Endodermal cell (in vitro differentiated cells): ENCODE data around the gene C11orf65. TPM values are rescaled to one million over a fixed set of nuclear protein-coding genes. Genes with fewer than 3 reads are reported as not detected.
"Not testable (repeated sequence)": the region's sequence is repeated elsewhere in the genome, so short reads cannot be mapped to it uniquely, and the experiment has no call there.

Experiments used
- DNase-seq: peaks from one replicate; pipeline ENCODE4 v3.0.0-alpha.2; 2017
- H3K27ac ChIP-seq: 2 replicates; pipeline ENCODE4 v1.5.1; 2013; ENCODE audit warnings: mild to moderate bottlenecking, low read depth, low read length, moderate library complexity
- H3K27me3 ChIP-seq: 2 replicates; pipeline ENCODE4 v1.6.1; 2013; ENCODE audit warnings: mild to moderate bottlenecking, low read length, moderate library complexity; ENCODE audit not compliant: insufficient read depth, control insufficient read depth, poor library complexity, severe bottlenecking
- H3K36me3 ChIP-seq: 2 replicates; pipeline ENCODE4 v1.7.0; 2013; ENCODE audit warnings: mild to moderate bottlenecking, low read length, moderate library complexity; ENCODE audit not compliant: control insufficient read depth, insufficient read depth
- H3K4me1 ChIP-seq: one replicate; pipeline ENCODE4 v1.7.0; 2013; ENCODE audit warnings: low read length; ENCODE audit not compliant: control insufficient read depth, insufficient read depth
- H3K4me3 ChIP-seq: 2 replicates; pipeline ENCODE4 v1.5.1; 2013; ENCODE audit warnings: mild to moderate bottlenecking, low read length, moderate library complexity
- H3K9ac ChIP-seq: 2 replicates; pipeline ENCODE4 v1.6.1; 2013; ENCODE audit warnings: mild to moderate bottlenecking, low read length, moderate library complexity; ENCODE audit not compliant: poor library complexity, severe bottlenecking; ENCODE audit errors: extremely low read depth
- H3K9me3 ChIP-seq: 2 replicates; pipeline ENCODE4 v1.6.1; 2013; ENCODE audit warnings: mild to moderate bottlenecking, low read length, moderate library complexity; ENCODE audit not compliant: control insufficient read depth
- H3K27ac Mint-ChIP-seq: 2 replicates; pipeline ENCODE4 v1.8.0; 2020; ENCODE audit warnings: mixed read lengths
- H3K27me3 Mint-ChIP-seq: 2 replicates; pipeline ENCODE4 v1.8.0; 2021; ENCODE audit warnings: mild to moderate bottlenecking, mixed read lengths; ENCODE audit not compliant: insufficient read depth
- H3K36me3 Mint-ChIP-seq: 2 replicates; pipeline ENCODE4 v1.8.0; 2020; ENCODE audit warnings: low read depth, mixed read lengths
- H3K4me1 Mint-ChIP-seq: 2 replicates; pipeline ENCODE4 v1.8.0; 2020; ENCODE audit warnings: mixed read lengths
- H3K4me3 Mint-ChIP-seq: 2 replicates; pipeline ENCODE4 v1.8.0; 2020; ENCODE audit warnings: mild to moderate bottlenecking, moderate library complexity, mixed read lengths
- H3K9me3 Mint-ChIP-seq: 2 replicates; pipeline ENCODE4 v1.8.0; 2020; ENCODE audit warnings: mild to moderate bottlenecking, mixed read lengths
- CTCF ChIP-seq: fragments of 200-600 bp; sonication (generic); conservative IDR thresholded peaks from 2 replicates; pipeline ENCODE4 v1.5.0; 2021; ENCODE audit warnings: antibody characterized with exemption, mild to moderate bottlenecking
- WGBS, 2 experiments: methylation state at CpG; one replicate each; pipeline versions ENCODE4 v1.1.5 to v1.1.7; 2013; ENCODE audit warnings: missing lambda C conversion rate in 2 of 2, mixed read lengths in 1 of 2; ENCODE audit not compliant: insufficient coverage in 1 of 2, insufficient read length in 1 of 2; 5-methylcytosine and 5-hydroxymethylcytosine counted together
- total RNA-seq, 2 donors: library from RNA; stranded (reverse); fragmentation: NEBNext Ultra II Directional in 1 of 2; extraction: Animal tissue kit (Norgen Biotek cat#: 25700) in 1 of 2; gene quantifications; 2 replicates in 1 of 2; 3 replicates in 1 of 2; pipeline ENCODE4 v1.2.1, GENCODE V29; 2021

C11orf65 gene
- total RNA-seq, 2 donors from 2014 or later: 1.3 to 2.8 TPM

GRCh38 chr11:108398439-108398838 lies 68.9 kb downstream of the C11orf65 start:
- H3K4me3 ChIP-seq: no peak overlapping the region
- Mint-ChIP-seq H3K36me3 (no peaks in the 10 kb centered on the region), H3K27me3 (no peaks in the 10 kb centered on the region), H3K27ac (no peak overlapping the region), H3K4me1 (peaks cover 19% of the 10 kb centered on the region), H3K4me3 (no peak overlapping the region), H3K9me3 (no peaks in the 10 kb centered on the region)
- no peaks in the 10 kb centered on the region for H3K4me1 ChIP-seq
- H3K9ac ChIP-seq: no peak overlapping the region
- DNase-seq: no peak
- no peaks in the 10 kb centered on the region for H3K27me3 ChIP-seq
- no peak overlapping the region for H3K27ac ChIP-seq
- 94% methylated on average over 4 to 6 of the region's 6 CpGs for WGBS, 2 experiments
- TF ChIP-seq CTCF: no peak
- no peaks in the 10 kb centered on the region for H3K9me3 ChIP-seq
- no peaks in the 10 kb centered on the region for H3K36me3 ChIP-seq

GRCh38 chr11:108396672-108397071 lies 70.7 kb downstream of the C11orf65 start:
- peaks cover 14% of the 10 kb centered on the region for H3K4me1 Mint-ChIP-seq
- not testable (repeated sequence) for H3K4me3 ChIP-seq, H3K9me3 ChIP-seq, H3K36me3 ChIP-seq, H3K27ac ChIP-seq, H3K4me1 ChIP-seq, H3K27me3 ChIP-seq, H3K9ac ChIP-seq, H3K4me3 Mint-ChIP-seq, H3K27me3 Mint-ChIP-seq, DNase-seq, H3K9me3 Mint-ChIP-seq, H3K27ac Mint-ChIP-seq, H3K36me3 Mint-ChIP-seq
- 90 to 94% methylated on average over 2 to 4 of the region's 6 CpGs for WGBS, 2 experiments

- no peaks in the 10 kb centered on the region for H3K36me3 ChIP-seq
- H3K9me3 ChIP-seq: no peaks in the 10 kb centered on the region
- WGBS, 2 experiments: 93% methylated on average over 4 of the region's 4 CpGs; no CpG with 5 or more reads in 1 of the 2 experiments
- no peaks in the 10 kb centered on the region for H3K36me3 Mint-ChIP-seq
- no peaks in the 10 kb centered on the region for H3K9me3 Mint-ChIP-seq
- no peak for DNase-seq
- no peak overlapping the region for H3K27ac ChIP-seq
- H3K4me3 ChIP-seq: no peak overlapping the region
- no peak overlapping the region for H3K9ac ChIP-seq
- no peak overlapping the region for H3K27ac Mint-ChIP-seq
- H3K27me3 ChIP-seq: no peaks in the 10 kb centered on the region
- TF ChIP-seq CTCF: no peak
- peaks cover 2% of the 10 kb centered on the region for H3K4me1 Mint-ChIP-seq
- no peaks in the 10 kb centered on the region for H3K27me3 Mint-ChIP-seq
- no peak overlapping the region for H3K4me3 Mint-ChIP-seq
- H3K4me1 ChIP-seq: no peaks in the 10 kb centered on the region
These were observed 72.5 kb downstream of the C11orf65 start for GRCh38 chr11:108394744-108395284.

GRCh38 chr11:108393046-108393445 lies 74.3 kb downstream of the C11orf65 start:
- no peaks in the 10 kb centered on the region for H3K36me3 ChIP-seq
- H3K9me3 ChIP-seq: no peaks in the 10 kb centered on the region
- H3K4me1 ChIP-seq: no peaks in the 10 kb centered on the region
- H3K27me3 Mint-ChIP-seq: no peaks in the 10 kb centered on the region
- no peak overlapping the region for H3K27ac Mint-ChIP-seq
- DNase-seq: no peak
- H3K4me3 ChIP-seq: no peak overlapping the region
- H3K4me3 Mint-ChIP-seq: no peak overlapping the region
- no peak overlapping the region for H3K27ac ChIP-seq
- peaks cover 2% of the 10 kb centered on the region for H3K4me1 Mint-ChIP-seq
- H3K9ac ChIP-seq: no peak overlapping the region
- WGBS, 2 experiments: 71% methylated on average over 1 of the region's 1 CpG; no CpG with 5 or more reads in 1 of the 2 experiments
- no peak for TF ChIP-seq CTCF
- H3K27me3 ChIP-seq: no peaks in the 10 kb centered on the region
- H3K9me3 Mint-ChIP-seq: no peaks in the 10 kb centered on the region
- no peaks in the 10 kb centered on the region for H3K36me3 Mint-ChIP-seq
